Fibroblast of the conjunctiva (primary cell): ENCODE data around the gene TMEM204.

ENCODE experiments used
- DNase-seq: peaks from one replicate; pipeline ENCODE4 v3.0.0-alpha.2; 2010; ENCODE audit warnings: low read depth

Gene TMEM204

DNA sequence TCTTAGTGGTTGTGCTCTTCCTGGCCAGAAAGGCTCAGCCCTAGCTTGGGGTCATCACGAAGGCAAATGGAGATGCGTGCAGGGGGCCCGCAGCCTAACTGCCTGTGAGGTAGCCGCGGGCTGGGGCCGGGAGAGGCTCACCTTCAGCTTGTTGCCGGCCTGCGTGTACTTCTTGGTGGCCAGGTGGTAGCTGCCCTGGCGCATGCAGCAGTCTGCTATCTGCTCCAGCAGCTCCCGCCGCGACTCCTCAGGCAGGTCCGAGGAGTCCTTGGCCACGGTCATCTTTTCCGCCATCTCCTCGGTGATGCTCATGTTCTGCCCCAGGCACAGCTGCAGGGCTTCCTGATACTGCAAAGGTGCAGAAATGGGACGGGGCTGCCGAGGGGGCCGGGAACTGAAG, 13.0 kb upstream of the TMEM204 start:
- no peak for DNase-seq

DNA sequence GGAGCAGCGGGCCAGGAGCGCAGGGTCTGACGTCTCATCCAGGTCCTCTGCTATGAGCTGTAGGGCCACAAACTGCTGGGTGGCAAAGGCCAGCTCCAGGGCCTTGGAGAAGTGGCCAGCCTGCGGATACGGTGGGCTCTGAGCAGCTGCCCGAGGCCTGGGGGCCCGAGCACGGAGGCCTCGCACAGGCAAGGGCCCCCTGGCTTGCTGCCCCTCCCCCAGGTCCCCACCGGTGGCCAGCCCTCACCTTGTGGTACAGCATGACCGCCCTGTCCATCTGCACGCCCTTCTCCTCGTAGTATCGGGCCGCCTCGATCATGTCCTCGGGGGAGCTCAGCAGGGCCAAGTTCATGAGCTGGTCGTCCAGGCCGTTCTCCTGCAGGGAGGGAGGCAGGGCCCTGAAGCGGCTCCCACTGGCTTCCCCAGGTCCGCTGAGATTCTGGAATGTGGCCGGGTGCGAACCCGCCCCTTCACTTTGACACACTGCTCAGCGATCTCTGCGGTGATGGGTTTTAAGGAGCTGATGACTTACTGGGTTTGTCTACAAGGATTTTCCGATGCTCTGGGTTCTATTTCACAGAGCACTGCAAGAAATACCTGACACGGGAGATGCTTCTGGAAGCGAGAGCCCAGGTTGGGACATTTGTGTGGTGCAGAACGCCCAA, 9.8 kb upstream of the TMEM204 start:
- no peak for DNase-seq

DNA sequence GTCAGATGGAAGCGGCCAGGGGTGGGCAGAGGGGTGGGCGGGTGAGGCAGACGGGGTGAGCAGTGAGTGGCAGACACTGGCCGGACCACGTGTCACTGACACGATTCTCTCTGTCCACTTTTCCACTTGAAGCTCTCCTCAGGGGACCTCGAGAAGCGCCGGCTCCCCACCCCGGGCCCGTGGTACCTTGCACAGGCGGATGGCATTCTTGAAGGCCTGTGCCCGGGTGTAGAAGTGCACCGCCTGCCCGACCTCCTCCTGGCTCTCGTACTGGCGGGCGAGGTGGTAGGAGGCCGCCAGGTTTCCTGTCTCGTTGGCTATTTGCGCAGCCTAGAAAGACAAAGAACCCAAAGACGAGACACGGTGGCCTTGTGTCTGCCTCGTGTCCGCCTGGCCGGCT, 9.1 kb upstream of the TMEM204 start:
- DNase-seq: no peak

DNA sequence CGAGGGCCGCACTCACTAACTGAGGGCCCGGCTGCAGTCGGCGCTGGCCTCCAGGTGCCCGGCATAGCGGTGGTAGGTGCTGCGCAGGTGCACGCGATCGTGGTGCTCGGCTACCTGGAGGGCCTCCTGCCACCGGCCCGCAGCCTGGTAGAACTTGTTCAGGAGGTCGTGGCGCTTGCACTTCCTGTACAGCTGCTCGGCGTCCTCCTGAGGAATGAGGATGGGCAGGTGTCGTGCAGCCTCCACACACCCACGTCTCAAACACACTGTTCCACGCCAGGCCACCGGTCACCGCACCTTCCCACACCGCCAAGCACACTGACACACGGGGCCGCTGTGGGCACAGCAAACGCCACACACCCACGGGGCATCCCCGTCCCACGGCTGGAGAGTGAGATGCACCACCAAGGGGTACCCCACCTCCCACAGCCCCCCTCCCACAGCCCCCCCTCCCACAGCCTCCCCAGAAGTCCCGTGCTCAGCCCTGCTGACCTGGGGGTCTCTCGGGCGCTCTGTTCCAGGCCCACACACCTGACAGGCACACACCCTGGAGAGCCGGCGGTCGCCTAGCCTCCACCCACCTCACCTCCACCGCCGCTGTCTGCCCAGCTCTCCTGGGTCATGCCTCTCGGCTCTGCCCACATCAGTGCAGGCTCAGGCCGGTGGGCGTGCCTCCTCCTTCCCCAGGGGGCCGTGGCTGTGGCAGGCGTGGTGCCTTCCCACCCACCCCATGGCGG, 7.4 kb upstream of the TMEM204 start:
- DNase-seq: no peak

DNA sequence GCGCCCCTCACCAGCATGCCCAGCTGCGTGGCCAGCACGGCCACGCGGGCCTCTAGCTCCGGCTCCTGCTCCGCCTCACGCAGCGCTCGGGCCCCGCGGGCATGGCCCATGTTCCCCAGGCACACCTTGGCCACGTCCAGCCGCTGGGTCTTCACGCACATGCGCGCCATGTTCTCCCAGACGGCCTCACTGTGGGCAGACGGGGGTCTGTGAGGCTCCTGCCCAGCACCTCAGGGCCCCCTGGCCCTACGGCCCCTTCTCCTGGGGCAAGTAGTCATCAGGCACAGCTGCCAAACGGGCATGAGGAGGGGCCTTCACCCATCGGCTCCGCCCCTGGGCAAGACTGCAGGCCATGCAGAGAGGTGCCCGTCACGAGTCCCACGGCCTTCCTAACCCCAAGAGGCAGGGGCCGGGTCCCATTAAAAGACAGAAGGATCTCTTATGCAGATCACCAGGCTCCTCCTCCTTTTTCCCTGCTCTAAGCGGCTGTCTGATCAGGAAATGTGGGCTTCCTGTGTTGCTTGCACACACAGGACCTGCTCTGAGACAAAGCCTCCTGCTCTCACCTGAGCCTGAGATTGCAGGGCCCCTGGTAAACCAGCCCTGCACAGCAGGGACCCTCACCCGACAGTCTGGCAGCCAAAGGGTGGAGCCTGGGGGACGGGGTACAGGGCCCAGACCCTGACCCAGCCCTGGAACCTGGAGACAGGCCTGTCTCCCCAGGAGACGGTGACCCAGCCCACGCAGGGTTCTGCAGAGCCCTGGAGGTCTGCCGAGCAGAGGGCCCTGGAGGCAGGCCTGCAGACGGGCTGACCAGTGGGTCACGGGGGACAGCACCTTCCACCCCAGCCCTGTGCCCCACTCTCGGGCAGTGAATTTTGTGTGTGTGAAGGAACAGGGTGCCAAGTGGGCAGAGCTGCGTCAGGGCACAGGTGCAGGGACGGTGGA, 6.6 kb upstream of the TMEM204 start:
- no peak for DNase-seq

DNA sequence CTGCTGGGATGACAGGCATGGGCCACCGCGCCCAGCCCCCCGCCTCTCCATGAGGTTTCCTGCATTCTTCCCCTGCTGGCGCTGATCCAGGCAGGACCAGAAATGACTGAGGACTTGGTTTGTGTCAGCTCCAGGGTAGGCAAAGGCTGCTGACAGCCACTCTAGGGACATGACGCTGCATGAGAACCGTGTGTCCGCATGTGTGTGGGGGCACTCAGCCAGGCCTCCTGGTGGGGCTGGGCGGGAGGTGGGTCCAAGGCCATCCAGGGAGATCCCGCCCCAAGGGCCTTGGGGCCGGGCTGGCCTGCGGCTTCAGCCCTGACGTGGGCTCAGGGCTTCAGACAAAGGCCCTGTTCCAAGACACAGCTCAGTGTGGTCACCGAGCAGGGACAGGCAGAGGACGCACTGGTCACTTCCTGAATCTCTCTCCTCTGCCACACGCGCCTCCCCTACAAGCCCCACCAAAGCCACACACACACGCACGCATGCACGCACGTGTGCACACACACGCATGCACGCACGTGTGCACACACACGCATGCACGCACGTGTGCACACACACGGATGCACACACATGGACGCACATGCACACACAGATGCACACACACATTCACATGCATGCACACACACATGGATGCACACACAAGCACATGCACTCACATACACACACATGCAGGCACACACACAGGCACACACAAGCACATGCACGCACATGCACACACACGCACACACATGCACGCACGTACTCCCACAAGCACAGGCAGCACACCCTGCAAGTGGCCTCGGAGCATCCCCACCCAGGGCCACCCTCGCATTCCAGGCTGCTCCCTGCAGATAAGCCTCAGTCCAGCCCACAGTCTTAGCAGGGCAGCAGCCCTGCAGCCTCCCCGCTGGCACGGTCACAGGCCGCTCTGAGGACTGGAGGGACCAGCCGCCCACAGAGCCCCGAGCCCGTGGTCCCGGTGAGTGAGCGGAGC, 5.3 kb upstream of the TMEM204 start:
- DNase-seq: no peak

DNA sequence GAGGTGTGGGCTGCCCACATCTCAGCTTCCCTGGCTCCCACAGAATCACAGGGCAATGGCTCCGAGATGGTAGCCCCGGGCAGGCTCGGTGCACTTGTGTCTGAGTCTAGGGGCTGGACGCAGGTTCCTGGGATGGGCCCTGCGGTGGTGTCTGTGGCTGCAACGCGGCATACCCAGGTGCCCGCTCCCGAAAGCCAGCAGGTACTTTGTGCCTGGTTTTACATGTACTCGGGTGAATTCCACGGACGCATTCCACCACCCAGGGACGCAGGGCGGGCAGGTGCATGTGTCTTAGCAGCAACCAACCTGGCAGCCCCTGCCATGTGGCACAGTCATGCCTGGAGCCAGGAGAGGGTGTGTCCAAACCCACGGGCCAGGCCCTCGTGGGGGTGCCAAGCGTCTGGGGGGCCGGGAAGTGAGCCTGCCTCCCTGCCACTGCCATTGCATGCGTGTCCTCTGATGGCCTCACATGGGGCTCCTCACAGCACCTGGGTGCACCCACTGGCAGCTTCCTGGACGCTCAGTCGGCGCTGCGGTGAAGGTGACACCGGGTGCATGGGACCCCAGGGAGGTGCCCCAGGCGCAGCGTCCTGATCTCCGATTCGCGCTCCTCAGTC, 4.4 kb upstream of the TMEM204 start:
- DNase-seq: no peak

DNA sequence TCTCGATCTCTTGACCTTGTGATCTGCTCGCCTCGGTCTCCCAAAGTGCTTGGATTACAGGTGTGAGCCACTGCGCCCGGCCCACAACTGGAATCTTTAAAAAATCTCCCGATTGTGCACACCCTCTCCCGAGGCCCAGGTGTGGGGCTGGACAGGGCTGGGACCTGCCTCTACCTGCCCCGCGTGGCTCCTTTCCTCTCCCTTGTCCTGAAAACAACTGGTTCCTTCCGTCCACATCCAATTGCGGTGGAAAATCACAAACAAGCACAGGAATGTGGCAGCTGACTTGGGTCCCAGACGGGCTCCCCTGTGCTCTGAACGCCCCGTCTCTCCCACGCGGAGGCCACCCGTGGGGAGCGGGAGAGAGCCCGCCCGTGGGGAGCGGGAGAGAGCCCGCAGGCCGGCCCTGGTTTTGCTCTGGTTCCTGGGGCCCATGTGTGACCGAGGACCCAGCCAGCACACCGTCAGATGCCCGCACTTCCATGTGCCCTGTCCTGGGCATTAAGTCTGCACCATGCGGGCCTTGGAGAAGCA, 3.0 kb upstream of the TMEM204 start:
- no peak for DNase-seq

DNA sequence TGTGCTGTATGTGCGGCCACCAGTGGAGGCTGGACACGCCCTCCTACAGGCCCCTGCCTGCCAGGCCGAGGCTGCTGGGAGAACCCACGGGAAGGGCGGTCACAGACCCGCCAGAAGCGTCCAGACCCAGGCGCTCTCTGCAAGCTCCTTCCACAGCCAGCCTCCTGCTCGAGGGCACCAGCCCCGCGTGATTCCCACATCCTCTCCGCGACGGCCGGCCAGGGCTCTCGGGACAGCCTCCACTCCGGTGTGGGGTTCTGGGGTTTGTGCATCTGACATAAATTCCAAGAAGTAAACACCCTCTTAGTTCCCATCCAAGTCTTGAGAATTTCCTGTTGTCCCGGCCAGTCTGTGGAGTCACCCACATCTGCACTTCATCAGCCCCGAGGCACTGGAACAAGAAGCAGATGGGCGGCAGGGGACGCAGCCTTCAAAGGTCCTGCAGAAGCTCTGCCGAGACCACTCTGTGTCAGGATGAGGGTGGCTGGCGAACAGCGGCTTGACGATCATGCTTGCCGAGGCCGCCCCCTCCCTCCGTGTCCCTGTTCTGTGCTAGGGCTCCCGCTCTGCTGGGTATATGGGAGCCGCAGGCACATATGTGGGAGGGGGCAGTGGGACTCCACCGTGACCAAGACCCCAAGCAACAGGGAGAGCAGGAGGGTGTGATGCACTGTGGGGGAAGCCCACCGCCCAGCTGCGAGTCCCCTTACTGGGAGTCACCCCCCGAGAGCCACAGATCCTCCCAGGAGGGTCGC, 2.4 kb upstream of the TMEM204 start:
- peak; percentile 72 for DNase-seq

DNA sequence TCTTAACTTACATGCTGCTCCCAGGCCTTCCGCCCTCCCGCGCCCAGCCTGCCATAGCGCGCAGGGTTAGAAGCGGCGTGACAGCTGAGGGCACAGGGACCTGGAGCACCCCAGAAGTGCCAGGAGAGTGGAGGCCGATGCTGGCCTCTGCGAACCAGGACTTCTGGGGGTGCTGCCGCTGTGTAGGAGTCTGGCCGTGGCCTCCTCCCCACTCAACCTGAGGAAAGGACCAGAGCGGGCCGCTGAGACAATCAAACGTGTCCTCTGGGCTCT, 1.9 kb upstream of the TMEM204 start:
- DNase-seq: no peak

DNA sequence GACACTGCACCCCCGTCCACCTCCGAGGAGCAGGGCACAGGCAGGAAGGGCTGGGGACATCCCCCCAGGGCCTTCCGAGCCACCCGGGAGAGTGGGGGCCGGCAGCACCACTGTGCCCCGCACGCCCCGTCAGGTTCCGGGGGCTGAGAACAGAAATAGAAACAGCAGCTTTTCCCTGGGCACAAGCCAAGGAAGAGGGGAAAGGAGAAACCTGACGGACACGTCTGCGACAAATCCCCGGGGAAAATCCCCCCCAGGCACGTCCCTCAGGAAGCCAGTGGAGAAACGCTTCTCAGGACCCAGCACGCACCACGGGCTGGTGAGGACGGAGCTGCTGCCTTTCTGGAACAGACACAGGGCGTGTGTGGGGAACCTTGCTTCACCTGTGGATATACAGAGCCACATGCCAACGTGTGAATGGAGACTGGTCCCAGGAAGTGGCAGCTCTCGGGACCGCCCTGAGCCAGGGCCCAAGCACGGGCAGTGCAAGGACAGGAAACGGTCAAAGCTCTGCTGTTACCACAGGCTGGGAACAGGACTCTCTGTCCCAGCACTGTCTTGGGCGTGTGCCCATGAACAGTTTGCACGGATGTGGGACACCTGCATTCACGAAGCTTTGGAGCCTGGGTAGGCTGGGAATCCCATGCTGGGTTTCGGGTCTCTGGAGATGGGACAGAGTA, 1.2 kb upstream of the TMEM204 start:
- no peak for DNase-seq

DNA sequence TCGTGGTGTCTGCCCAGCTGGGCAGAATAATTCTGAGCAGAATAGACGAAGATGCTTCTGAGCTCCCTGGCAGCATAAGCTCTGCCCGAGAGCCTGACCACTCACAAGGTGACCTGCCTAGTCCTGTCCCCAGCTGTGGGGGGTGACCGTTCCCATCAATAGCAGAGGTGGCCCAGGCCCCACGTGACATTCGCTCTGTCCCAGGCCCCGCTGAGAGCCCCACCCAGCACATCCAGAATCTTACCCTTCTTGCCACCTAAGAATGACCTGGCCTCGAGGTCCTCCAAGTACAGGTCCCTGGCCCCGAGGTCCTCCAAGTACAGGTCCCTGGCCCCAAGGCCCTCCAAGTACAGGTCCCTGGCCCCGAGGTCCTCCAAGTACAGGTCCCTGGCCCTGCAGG, 695 bp upstream of the TMEM204 start:
- DNase-seq: no peak

DNA sequence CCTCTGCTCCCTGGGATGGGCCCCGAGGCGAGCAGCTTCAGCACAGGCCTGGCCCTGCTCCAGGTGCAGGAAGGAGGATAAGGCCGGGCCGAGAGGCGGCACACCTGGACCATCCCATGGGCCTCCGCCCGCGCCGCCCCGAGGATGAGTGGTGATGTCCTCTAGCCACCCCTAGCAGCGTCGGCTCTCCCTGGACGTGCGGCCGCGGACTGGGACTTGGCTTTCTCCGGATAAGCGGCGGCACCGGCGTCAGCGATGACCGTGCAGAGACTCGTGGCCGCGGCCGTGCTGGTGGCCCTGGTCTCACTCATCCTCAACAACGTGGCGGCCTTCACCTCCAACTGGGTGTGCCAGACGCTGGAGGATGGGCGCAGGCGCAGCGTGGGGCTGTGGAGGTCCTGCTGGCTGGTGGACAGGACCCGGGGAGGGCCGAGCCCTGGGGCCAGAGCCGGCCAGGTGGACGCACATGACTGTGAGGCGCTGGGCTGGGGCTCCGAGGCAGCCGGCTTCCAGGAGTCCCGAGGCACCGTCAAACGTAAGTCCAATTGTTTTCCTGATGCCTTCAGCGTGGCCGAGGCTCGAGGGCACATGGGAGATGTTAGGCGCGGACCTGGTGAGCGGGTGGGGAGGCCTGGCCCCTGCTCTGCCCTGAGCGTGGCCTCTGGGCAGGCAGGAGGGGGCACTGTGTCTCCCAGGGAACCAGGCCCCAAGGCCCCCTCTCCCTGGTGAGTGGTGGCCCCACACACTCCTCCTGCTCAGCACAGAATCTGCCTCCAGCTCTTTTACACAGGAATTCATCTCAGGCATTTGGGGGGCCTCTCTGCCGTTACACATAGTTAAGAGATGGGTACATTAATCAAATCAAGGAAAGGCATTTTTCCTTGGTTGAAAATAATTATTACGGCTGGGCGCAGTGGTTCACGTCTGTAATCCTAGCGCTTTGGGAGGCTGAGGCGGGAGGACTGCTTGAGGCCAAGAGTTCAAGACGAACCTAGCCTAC, 855 bp downstream of the TMEM204 start:
- DNase-seq: no peak

DNA sequence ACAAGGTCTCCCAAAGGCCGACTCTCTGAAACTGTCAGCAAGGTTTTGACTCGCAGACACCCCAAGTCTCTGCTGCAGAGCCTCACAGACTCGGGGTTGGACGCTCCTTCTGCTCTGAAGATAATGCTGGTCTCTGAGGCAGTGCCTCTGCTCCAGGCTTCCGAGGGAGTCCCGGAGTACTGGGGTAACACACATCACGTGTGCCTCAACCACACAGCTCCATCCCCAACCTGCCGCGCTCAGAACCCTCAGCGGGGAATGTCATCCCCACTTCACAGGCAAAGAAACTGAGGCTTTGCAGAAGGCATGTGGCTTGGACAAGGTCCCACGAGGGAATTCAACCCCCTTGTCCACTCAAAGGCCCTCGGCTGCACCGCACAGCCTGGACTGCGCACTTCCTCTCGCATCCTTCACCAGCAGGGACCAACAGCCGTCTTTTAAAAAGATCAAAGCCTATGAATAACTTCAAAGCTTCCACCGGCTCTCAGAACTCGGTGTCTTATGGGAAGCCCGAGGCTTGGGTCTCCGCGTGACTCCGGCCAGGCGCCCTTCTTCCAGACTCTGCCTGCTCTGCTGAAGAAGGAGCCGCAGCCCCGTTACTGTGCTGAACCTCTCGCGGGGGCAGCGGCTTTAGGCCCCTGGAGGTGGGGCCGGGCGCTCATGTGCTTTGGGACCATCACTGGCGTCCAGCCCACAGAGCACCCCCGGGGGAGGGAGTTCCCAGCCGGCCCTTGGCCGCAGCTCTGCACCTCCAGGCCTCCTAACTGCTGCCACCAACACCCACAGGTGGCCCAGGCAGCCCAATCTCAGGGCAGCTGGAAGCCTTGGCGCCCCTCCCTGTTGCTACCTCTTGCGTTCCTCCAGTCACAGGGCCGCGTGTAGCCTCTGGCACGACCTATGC, 2.2 kb downstream of the TMEM204 start:
- no peak for DNase-seq

DNA sequence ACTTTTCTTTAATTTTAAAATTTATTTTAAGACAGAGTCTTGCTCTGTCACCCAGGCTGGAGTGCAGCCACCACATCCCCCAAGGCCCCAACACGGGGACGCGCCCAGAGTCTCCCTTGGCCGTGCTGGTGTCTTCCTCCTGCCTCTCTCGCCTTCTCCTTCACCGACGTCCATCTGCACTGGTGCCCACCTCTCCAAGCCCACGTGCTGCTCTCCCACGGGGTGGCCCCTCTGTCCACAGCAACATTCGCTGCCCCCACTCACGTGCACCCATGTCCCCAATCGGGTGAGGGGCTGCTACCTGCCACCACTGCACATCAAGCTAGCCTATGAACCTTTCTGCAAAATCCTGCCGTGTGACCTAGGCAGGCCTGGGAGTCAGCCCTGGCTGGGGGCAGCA, 3.1 kb downstream of the TMEM204 start:
- DNase-seq: no peak

DNA sequence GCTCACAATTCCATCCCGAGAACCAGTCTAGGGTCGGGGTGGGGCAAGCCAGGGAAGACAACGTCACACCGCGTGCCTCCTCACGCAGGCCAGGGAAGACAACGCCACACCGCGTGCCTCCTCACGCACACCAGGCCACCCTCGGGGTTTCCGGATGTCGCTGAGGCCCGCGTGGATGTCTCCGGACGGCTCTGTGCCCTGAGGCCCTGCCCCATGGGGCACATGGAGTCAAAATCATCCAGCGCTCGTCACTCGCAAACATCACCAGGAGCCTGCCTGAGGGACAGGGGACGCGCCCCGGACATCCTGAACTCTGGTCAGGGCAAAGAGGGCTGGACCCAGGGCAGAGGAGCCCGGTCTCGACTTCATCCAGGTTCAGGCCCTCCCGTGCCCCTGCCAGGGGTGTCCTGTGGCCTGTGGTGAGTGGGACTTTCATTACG, 3.7 kb downstream of the TMEM204 start:
- DNase-seq: no peak

DNA sequence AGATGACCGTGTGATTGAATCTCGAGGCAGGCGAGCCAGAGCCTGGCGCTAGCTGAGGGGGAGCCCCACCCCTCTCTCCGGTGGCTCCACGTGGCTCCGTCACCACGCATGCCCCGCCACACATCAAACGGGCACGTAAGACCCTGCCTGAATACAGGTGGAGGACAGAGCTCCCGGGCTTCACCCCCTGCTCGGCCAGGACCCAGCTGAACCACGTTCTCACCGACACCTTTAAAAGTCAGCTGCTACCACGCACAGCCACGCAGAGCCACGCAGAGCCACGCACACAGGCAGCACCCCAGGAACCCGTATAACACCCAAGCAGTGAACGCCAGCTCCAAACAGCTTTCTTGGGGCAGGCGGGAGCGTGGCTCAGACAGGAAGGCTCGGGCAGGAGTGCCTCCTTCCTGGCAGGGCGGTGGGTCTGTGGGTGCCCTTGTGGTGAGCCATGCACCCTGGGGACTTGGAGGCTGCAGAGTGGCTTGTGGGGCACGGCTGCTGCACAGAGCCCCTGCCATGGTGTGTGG, 4.4 kb downstream of the TMEM204 start:
- no peak for DNase-seq
